DND-41 (cell line): Measurements from ENCODE around the gene HDLBP.

Source experiments
- EZH2 ChIP-seq: IDR thresholded peaks from 3 replicates; pipeline ENCODE4 v1.6.1; 2012; ENCODE audit warnings: borderline replicate concordance, low read depth, mild to moderate bottlenecking, moderate library complexity, low read length, inconsistent platforms; ENCODE audit not compliant: severe bottlenecking
- TF ChIP-seq, protein P1 (sequence below): IDR thresholded peaks from 2 replicates; pipeline ENCODE4 v1.5.1; 2012; ENCODE audit warnings: borderline replicate concordance, low read length, moderate library complexity, mild to moderate bottlenecking; ENCODE audit not compliant: poor library complexity, severe bottlenecking; ENCODE audit errors: extremely low read depth

DNA sequence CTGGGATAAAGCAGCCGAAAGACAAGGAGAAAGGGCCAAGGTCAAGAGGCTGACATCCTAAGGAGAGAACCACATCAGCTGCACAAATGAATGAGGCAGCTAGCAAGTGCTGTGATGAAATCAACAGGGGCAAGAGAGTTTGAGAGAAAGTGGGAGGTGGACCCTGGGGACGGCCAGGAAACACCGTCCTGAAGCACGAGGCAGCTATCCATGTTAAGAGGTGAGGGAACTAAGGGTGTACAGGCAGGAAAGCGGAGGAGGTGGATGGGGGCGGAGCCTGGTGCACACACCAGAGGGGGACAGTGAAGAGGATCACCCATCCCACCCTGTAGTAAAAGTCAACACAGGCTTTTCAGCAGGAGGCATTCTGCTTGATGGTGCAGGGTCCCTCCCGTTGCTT lies 52.4 kb downstream of the HDLBP start:
- TF ChIP-seq, protein P1, sequence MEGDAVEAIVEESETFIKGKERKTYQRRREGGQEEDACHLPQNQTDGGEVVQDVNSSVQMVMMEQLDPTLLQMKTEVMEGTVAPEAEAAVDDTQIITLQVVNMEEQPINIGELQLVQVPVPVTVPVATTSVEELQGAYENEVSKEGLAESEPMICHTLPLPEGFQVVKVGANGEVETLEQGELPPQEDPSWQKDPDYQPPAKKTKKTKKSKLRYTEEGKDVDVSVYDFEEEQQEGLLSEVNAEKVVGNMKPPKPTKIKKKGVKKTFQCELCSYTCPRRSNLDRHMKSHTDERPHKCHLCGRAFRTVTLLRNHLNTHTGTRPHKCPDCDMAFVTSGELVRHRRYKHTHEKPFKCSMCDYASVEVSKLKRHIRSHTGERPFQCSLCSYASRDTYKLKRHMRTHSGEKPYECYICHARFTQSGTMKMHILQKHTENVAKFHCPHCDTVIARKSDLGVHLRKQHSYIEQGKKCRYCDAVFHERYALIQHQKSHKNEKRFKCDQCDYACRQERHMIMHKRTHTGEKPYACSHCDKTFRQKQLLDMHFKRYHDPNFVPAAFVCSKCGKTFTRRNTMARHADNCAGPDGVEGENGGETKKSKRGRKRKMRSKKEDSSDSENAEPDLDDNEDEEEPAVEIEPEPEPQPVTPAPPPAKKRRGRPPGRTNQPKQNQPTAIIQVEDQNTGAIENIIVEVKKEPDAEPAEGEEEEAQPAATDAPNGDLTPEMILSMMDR, result no peak
- TF ChIP-seq EZH2, result no peak
